Naive thymus-derived CD4-positive, alpha-beta T cell (primary cell): ENCODE measurements around the gene RAPGEF3. TPM values are rescaled to one million over a fixed set of nuclear protein-coding genes. Genes with fewer than 3 reads are reported as not detected.

ENCODE experiments used
- ATAC-seq: fragments of 150-1000 bp; cut with Tn5 transposase; 2 replicates; pipeline ENCODE4 v1.10.0; 2021; ENCODE audit warnings: mild to moderate bottlenecking, moderate library complexity
- CTCF ChIA-PET: fragments of 350-600 bp; sonication (Branson Sonifier 250); formaldehyde crosslinking; loops from one replicate; lab custom pipeline; 2021; ENCODE audit warnings: antibody characterized with exemption; lab: Charles Lee
- POLR2A ChIA-PET: fragments of 350-600 bp; sonication (Branson Sonifier 250); formaldehyde crosslinking; loops from one replicate; lab custom pipeline; 2021; ENCODE audit warnings: antibody characterized with exemption, inconsistent platforms; lab: Charles Lee
- DNase-seq, 9 donors: peaks; one replicate each; pipeline versions ENCODE4 v3.0.0 to v3.0.0-alpha.2; 2020 to 2022; ENCODE audit warnings: mixed read lengths in 1 of 9
- H3K27ac ChIP-seq: one replicate; pipeline ENCODE4 v1.7.0; 2013; ENCODE audit warnings: mild to moderate bottlenecking, low read depth, low read length, moderate library complexity
- H3K27me3 ChIP-seq, 2 donors: one replicate each; pipeline ENCODE4 v1.7.0; 2013; ENCODE audit warnings: low read length in 2 of 2, mild to moderate bottlenecking in 2 of 2, moderate library complexity in 2 of 2; ENCODE audit not compliant: control insufficient read depth in 2 of 2, insufficient read depth in 2 of 2
- H3K36me3 ChIP-seq, 3 experiments: 1 replicate in 2 of 3; 2 replicates in 1 of 3; pipeline ENCODE4 v1.7.0; 2013; ENCODE audit warnings: low read length in 3 of 3, mild to moderate bottlenecking in 3 of 3, moderate library complexity in 1 of 3; ENCODE audit not compliant: insufficient read depth in 3 of 3, control insufficient read depth in 2 of 3
- H3K4me1 ChIP-seq, 2 donors: one replicate each; pipeline ENCODE4 v1.7.0; 2013; ENCODE audit warnings: low read length in 2 of 2, mild to moderate bottlenecking in 2 of 2, moderate library complexity in 1 of 2; ENCODE audit not compliant: control insufficient read depth in 2 of 2, insufficient read depth in 2 of 2
- H3K4me3 ChIP-seq: 2 replicates; pipeline ENCODE4 v1.7.0; 2013; ENCODE audit warnings: mild to moderate bottlenecking, low read length
- H3K9me3 ChIP-seq, 3 experiments: 1 replicate in 2 of 3; 2 replicates in 1 of 3; pipeline ENCODE4 v1.7.0; 2013; ENCODE audit warnings: low read length in 3 of 3; ENCODE audit not compliant: control insufficient read depth in 2 of 3
- H3K27ac Mint-ChIP-seq, 9 donors: one replicate each; pipeline ENCODE4 v1.8.0; 2020 to 2022; ENCODE audit warnings: mixed read lengths in 9 of 9, mild to moderate bottlenecking in 8 of 9, moderate library complexity in 5 of 9, inconsistent platforms in 2 of 9
- H3K27me3 Mint-ChIP-seq, 5 donors: one replicate each; pipeline ENCODE4 v1.8.0; 2021 to 2022; ENCODE audit warnings: mixed read lengths in 5 of 5, mild to moderate bottlenecking in 1 of 5
- H3K36me3 Mint-ChIP-seq, 5 donors: one replicate each; pipeline ENCODE4 v1.8.0; 2020 to 2022; ENCODE audit warnings: mixed read lengths in 5 of 5, mild to moderate bottlenecking in 3 of 5, inconsistent platforms in 1 of 5
- H3K4me1 Mint-ChIP-seq, 7 donors: one replicate each; pipeline ENCODE4 v1.8.0; 2020 to 2022; ENCODE audit warnings: mixed read lengths in 7 of 7, mild to moderate bottlenecking in 3 of 7, inconsistent platforms in 1 of 7
- H3K4me3 Mint-ChIP-seq, 10 donors: one replicate each; pipeline ENCODE4 v1.8.0; 2020 to 2022; ENCODE audit warnings: mild to moderate bottlenecking in 10 of 10, mixed read lengths in 10 of 10, moderate library complexity in 6 of 10, inconsistent platforms in 2 of 10
- H3K9me3 Mint-ChIP-seq, 11 donors: one replicate each; pipeline ENCODE4 v1.8.0; 2020 to 2022; ENCODE audit warnings: mixed read lengths in 11 of 11, mild to moderate bottlenecking in 4 of 11, inconsistent platforms in 1 of 11, moderate library complexity in 1 of 11
- intact Hi-C, 2 donors: fragments of 100-400 bp; cut with micrococcal nuclease; formaldehyde crosslinking; loops; one replicate each; pipeline ENCODE4 v1.15.1; 2023
- polyA plus RNA-seq, 2 donors: library from polyadenylated mRNA; unstranded; fragments of 300-500 nt; fragmentation: Illumina TruSeq; gene quantifications; one replicate each; pipeline ENCODE4 v1.2.3, GENCODE V29; 2021
- total RNA-seq, 6 experiments: library from RNA in 5 of 6; stranded (reverse) in 5 of 6; gene quantifications; 1 replicate in 5 of 6; 2 replicates in 1 of 6; pipeline ENCODE4 v1.2.3 and lab custom pipeline; 2021 to 2026

The RAPGEF3 gene
- total and polyA plus RNA-seq, 7 experiments from 2014 or later = 0.08 to 1.9 (median 0.82) TPM; not detected in 2

DNA sequence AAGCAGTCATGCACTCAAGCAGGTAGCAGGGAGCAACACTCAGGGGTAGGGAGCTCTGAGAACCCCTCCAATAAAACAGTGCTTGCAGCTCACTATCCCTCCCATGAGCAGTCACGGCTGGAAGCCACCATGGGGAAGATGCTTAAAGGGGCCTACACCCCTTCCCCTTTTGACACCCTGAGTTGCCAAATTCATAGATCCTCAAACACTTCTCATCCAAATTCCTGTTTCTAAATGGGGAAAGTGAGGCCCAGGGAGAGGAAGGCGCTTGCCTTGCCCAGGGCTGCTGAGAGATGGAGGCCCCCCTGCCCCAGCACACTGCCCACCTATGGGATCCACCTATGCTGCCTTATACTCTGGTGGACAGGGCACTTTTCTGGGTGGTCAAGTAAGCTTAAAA, 26.2 kb downstream of the RAPGEF3 start:
- Histone ChIP-seq H3K4me1 (no peaks in the 10 kb centered on the region), H3K27me3 (no peaks in the 10 kb centered on the region), H3K9me3 (no peaks in the 10 kb centered on the region), H3K27ac (no peak overlapping the region), H3K36me3 (no peaks in the 10 kb centered on the region), H3K4me3 (no peak overlapping the region)
- Mint-ChIP-seq H3K4me1 (peaks cover 0 to 7% (median 0%) of the 10 kb centered on the region in 7 donors), H3K4me3 (no peak overlapping the region), H3K27ac (no peak overlapping the region), H3K27me3 (no peaks in the 10 kb centered on the region), H3K9me3 (no peaks in the 10 kb centered on the region), H3K36me3 (peaks cover 0 to 5% (median 0%) of the 10 kb centered on the region in 5 donors)
- no peak for ATAC-seq
- intact Hi-C loops = no loop called here
- CTCF ChIA-PET = interaction anchor here (0.6 to 7.5 kb wide), 7 partner anchors 10 to 153 kb away, joined by 3 to 41 read pairs (median 3); no protein-coding TSS in a partner anchor
- POLR2A ChIA-PET = no interaction called here
- DNase-seq = no peak

- DNase-seq (no peak), ATAC-seq (no peak)
- Histone ChIP-seq H3K36me3 (no peaks in the 10 kb centered on the region), H3K9me3 (no peaks in the 10 kb centered on the region), H3K27me3 (no peaks in the 10 kb centered on the region), H3K27ac (no peak overlapping the region), H3K4me1 (no peaks in the 10 kb centered on the region), H3K4me3 (no peak overlapping the region)
- CTCF ChIA-PET = interaction anchor here (0.6 to 7.5 kb wide), 4 partner anchors 11 to 82 kb away, joined by 3 to 41 read pairs (median 4); no protein-coding TSS in a partner anchor
- Mint-ChIP-seq H3K27me3 (no peaks in the 10 kb centered on the region), H3K9me3 (no peaks in the 10 kb centered on the region), H3K36me3 (peaks cover 0 to 5% (median 0%) of the 10 kb centered on the region in 5 donors), H3K27ac (no peak overlapping the region), H3K4me3 (no peak overlapping the region), H3K4me1 (peaks cover 0 to 7% (median 0%) of the 10 kb centered on the region in 7 donors)
- intact Hi-C loops = no loop called here
- POLR2A ChIA-PET = no interaction called here
These were observed 27.0 kb downstream of the RAPGEF3 start for GRCh38 chr12:47731723-47732122.

DNA sequence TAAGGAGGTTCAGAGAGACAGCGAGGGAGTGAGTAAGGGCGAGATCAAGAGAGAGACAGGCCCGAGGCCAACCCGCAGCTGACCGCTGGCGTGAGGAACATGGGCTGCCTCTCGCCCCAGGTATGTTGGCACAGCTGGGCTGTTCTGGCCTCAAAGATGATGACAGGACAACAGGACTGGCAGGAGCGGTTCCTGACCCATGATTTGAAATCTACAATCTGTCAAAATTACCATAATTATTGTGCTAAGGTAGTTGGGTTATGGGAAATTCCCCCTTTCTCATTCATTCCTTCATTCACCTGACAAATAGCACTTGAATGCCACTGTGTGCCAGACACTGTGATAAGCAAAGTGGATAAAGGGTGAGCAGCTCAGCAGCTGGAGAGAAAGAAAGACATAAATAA, 28.3 kb downstream of the RAPGEF3 start:
- H3K27ac ChIP-seq = no peak overlapping the region
- no peaks in the 10 kb centered on the region for H3K4me1 ChIP-seq
- H3K36me3 ChIP-seq = no peaks in the 10 kb centered on the region
- no peak overlapping the region for H3K27ac Mint-ChIP-seq
- POLR2A ChIA-PET = no interaction called here
- no peaks in the 10 kb centered on the region for H3K27me3 ChIP-seq
- CTCF ChIA-PET = interaction anchor here (1.1 to 7.5 kb wide), 2 partner anchors 12 to 37 kb away, joined by 3 to 41 read pairs; no protein-coding TSS in a partner anchor
- no peak overlapping the region for H3K4me3 Mint-ChIP-seq
- DNase-seq = no peak
- H3K9me3 ChIP-seq = no peaks in the 10 kb centered on the region
- no peak overlapping the region for H3K4me3 ChIP-seq
- no peaks in the 10 kb centered on the region for H3K9me3 Mint-ChIP-seq
- peaks cover 0 to 7% (median 0%) of the 10 kb centered on the region in 7 donors for H3K4me1 Mint-ChIP-seq
- intact Hi-C loops = no loop called here
- no peak for ATAC-seq
- no peaks in the 10 kb centered on the region for H3K27me3 Mint-ChIP-seq
- peaks cover 0 to 5% (median 0%) of the 10 kb centered on the region in 5 donors for H3K36me3 Mint-ChIP-seq

DNA sequence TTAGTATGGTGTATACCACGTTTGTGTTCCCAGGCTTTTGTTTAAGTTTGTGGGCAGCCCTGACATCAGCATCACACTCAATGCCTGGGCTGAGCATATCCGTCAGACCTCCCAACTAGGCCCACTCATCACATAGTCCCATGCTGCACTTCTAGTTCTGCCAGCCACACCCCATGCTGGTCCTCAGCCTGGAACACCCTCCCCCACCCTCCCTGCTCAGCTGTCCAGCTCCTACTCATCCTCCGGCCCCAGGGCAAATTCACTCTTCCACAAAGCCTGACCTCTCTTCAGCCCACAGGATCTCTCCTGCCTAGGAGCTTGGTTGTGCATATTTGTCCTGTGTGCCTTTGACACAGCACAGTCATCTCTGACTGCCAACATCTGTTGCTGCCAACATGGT, 29.4 kb downstream of the RAPGEF3 start:
- CTCF ChIA-PET = interaction anchor here (7.5 kb wide), 1 partner anchor 13 kb away, joined by 41 read pairs; no protein-coding TSS in a partner anchor

GRCh38 chr12:47725893-47726292, 32.8 kb downstream of the RAPGEF3 start:
- H3K4me3 Mint-ChIP-seq = no peak overlapping the region
- POLR2A ChIA-PET = interaction anchor here (1.2 kb wide), 1 partner anchor 11 kb away, joined by 3 read pairs; no protein-coding TSS in a partner anchor
- H3K27ac Mint-ChIP-seq = no peak overlapping the region
- no peak overlapping the region for H3K27ac ChIP-seq
- intact Hi-C loops = no loop called here
- H3K27me3 ChIP-seq = no peaks in the 10 kb centered on the region
- ATAC-seq = no peak
- H3K4me1 Mint-ChIP-seq = peaks cover 8 to 22% (median 12%) of the 10 kb centered on the region in 7 donors
- peaks cover 0 to 26% (median 0%) of the 10 kb centered on the region in 5 donors for H3K36me3 Mint-ChIP-seq
- CTCF ChIA-PET = no interaction called here
- H3K36me3 ChIP-seq = no peaks in the 10 kb centered on the region
- H3K4me1 ChIP-seq = peaks cover 0 to 15% of the 10 kb centered on the region in 2 donors
- no peak overlapping the region for H3K4me3 ChIP-seq
- H3K9me3 ChIP-seq = no peaks in the 10 kb centered on the region
- H3K27me3 Mint-ChIP-seq = no peaks in the 10 kb centered on the region
- no peaks in the 10 kb centered on the region for H3K9me3 Mint-ChIP-seq
- DNase-seq = no peak

More for the DNA sequence above, 29.4 kb downstream of the RAPGEF3 start:
- Mint-ChIP-seq H3K4me3 (no peak overlapping the region), H3K27ac (no peak overlapping the region), H3K4me1 (peaks cover 0 to 7% (median 0%) of the 10 kb centered on the region in 7 donors), H3K27me3 (no peaks in the 10 kb centered on the region), H3K9me3 (no peaks in the 10 kb centered on the region), H3K36me3 (peaks cover 0 to 5% (median 0%) of the 10 kb centered on the region in 5 donors)
- Histone ChIP-seq H3K4me1 (no peaks in the 10 kb centered on the region), H3K9me3 (no peaks in the 10 kb centered on the region), H3K27me3 (no peaks in the 10 kb centered on the region), H3K36me3 (no peaks in the 10 kb centered on the region), H3K4me3 (no peak overlapping the region), H3K27ac (no peak overlapping the region)
- no peak for DNase-seq
- POLR2A ChIA-PET = no interaction called here
- intact Hi-C loops = no loop called here
- no peak for ATAC-seq

GRCh38 chr12:47725091-47725772, 33.4 kb downstream of the RAPGEF3 start, which contains the start of gene ENDOU:
Gene ENDOU, minus strand, starts transcription at chr12:47725490. Its CDS starts 77 bp downstream, at chr12:47725413.
- Mint-ChIP-seq H3K4me1 (peaks cover 8 to 24% (median 12%) of the 10 kb centered on the region in 7 donors), H3K27ac (peak within 1 kb of the TSS in 1 of 9 donors; percentile 14), H3K9me3 (no peaks in the 10 kb centered on the region), H3K4me3 (no peak within 1 kb of the TSS), H3K27me3 (no peaks in the 10 kb centered on the region), H3K36me3 (peaks cover 0 to 26% (median 0%) of the 10 kb centered on the region in 5 donors)
- POLR2A ChIA-PET = interaction anchor here (1.2 kb wide), 1 partner anchor 44 kb away, joined by 4 read pairs; no protein-coding TSS in a partner anchor
- no peaks in the 10 kb centered on the region for H3K36me3 ChIP-seq
- peaks cover 0 to 15% of the 10 kb centered on the region in 2 donors for H3K4me1 ChIP-seq
- DNase-seq (no peak), ATAC-seq (no peak)
- no peaks in the 10 kb centered on the region for H3K9me3 ChIP-seq
- CTCF ChIA-PET = no interaction called here
- intact Hi-C loops = no loop called here
- no peak within 1 kb of the TSS for H3K4me3 ChIP-seq
- H3K27ac ChIP-seq = no peak within 1 kb of the TSS
- no peaks in the 10 kb centered on the region for H3K27me3 ChIP-seq
